LNCAP (cell line): ENCODE data around the gene HASPIN.

Experiments
- CTCF ChIP-seq: fragments of 450-650 bp; IDR thresholded peaks from 2 replicates; pipeline ENCODE4 v1.5.1; 2017; ENCODE audit warnings: mild to moderate bottlenecking

Gene HASPIN

GRCh38 chr17:3723556-3724377 lies at the start of gene HASPIN:
TSS of gene HASPIN (plus strand) at chr17:3723903. CDS start at chr17:3723936, 33 bp downstream.
- TF ChIP-seq CTCF, result no peak; the same call in 1 of the 2 replicates

GRCh38 chr17:3675886-3676285 lies 47.8 kb upstream of the HASPIN start:
- no peak for TF ChIP-seq CTCF

GRCh38 chr17:3678095-3678820 lies 45.4 kb upstream of the HASPIN start:
- TF ChIP-seq CTCF, result no peak

GRCh38 chr17:3678821-3679530 lies 44.7 kb upstream of the HASPIN start:
- no peak for TF ChIP-seq CTCF

- no peak for TF ChIP-seq CTCF
Observed at GRCh38 chr17:3679531-3680126, 44.1 kb upstream of the HASPIN start.

- no peak for TF ChIP-seq CTCF
Observed at GRCh38 chr17:3681057-3681456, 42.6 kb upstream of the HASPIN start.

- TF ChIP-seq CTCF, result no peak
Observed at GRCh38 chr17:3681565-3681964, 42.1 kb upstream of the HASPIN start.
